Cardiac fibroblast (primary cell): Measurements from ENCODE around the gene CMTR1.

Experiments used
- DNase-seq, 2 donors: peaks; one replicate each; pipeline versions ENCODE4 v3.0.0 to v3.0.0-alpha.2; 2010; ENCODE audit warnings: low read depth in 2 of 2
- H3K4me3 ChIP-seq, 2 donors: replicated peaks in 1 of 2; 1 replicate in 1 of 2; 2 replicates in 1 of 2; pipeline ENCODE4 v1.5.1; 2011; ENCODE audit warnings: low read depth in 2 of 2, low read length in 2 of 2, mild to moderate bottlenecking in 2 of 2, moderate library complexity in 1 of 2
- TF ChIP-seq, protein P1 (sequence below): IDR thresholded peaks from one replicate; pipeline ENCODE4 v1.5.1; 2011; ENCODE audit warnings: low read depth, mild to moderate bottlenecking, low read length, inconsistent platforms

CMTR1 gene

DNA sequence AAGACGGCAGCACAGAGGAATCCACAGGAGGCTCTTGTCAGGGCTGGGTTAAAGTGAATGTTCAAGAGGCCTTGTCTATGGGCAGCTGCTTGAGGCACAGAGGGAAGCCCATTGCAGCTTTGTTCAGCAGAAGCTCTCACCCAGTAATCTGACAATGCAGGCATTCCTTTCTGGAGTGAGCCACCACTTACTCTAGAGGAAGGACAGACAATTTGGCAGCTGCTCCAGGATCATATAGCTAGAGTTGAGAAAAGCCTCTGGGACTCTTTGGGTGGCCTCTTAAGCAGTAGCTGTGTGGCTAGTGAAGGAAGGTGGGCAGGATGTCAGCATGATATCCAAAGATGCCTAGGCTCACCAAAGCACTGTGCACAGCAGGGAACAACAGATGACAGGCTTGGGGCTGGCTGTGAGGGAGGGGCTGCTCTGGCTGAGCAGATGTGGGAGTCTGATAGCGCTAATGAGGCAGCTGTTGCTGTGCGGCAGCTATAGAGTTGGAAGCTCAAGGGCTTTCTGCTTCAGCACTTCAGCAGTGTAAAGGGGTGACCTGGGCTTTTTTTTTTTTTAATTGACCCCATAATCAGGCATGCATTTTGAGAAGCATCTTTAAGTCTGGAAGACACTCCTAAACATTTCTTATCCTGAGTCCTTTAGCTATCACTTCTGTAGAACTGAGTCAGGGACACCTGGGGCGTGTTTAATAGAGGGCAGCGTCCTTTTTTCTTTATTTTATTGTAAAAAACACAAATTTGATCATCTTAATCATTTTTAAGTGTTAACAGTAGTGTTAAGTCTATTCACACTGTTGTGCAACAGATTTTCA, 27.2 kb downstream of the CMTR1 start:
- TF ChIP-seq, protein P1, sequence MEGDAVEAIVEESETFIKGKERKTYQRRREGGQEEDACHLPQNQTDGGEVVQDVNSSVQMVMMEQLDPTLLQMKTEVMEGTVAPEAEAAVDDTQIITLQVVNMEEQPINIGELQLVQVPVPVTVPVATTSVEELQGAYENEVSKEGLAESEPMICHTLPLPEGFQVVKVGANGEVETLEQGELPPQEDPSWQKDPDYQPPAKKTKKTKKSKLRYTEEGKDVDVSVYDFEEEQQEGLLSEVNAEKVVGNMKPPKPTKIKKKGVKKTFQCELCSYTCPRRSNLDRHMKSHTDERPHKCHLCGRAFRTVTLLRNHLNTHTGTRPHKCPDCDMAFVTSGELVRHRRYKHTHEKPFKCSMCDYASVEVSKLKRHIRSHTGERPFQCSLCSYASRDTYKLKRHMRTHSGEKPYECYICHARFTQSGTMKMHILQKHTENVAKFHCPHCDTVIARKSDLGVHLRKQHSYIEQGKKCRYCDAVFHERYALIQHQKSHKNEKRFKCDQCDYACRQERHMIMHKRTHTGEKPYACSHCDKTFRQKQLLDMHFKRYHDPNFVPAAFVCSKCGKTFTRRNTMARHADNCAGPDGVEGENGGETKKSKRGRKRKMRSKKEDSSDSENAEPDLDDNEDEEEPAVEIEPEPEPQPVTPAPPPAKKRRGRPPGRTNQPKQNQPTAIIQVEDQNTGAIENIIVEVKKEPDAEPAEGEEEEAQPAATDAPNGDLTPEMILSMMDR, result no peak
- DNase-seq, result peak in 1 of 2 donors; percentile 16
- no peak overlapping the region for H3K4me3 ChIP-seq

DNA sequence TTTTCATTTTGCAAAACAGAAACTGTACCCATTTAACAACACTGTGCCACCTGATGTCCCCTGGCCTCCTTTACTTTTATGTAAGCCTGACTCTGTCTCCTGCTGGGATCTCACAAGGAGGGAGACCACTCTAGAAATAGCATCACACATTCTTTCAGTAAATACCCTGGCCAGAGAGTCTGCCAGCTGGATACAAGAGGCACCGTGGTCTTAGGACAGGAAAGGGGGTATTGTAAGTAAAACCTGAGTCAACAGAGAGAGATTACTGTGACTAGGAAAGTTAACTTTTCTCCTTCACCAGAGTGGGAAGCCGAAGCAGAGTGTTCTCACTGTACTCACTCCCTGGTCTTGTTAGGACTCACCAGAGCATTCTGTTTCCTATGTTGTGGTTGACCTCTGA, 27.8 kb downstream of the CMTR1 start:
- TF ChIP-seq, protein P1, result no peak
- no peak overlapping the region for H3K4me3 ChIP-seq
- no peak for DNase-seq

DNA sequence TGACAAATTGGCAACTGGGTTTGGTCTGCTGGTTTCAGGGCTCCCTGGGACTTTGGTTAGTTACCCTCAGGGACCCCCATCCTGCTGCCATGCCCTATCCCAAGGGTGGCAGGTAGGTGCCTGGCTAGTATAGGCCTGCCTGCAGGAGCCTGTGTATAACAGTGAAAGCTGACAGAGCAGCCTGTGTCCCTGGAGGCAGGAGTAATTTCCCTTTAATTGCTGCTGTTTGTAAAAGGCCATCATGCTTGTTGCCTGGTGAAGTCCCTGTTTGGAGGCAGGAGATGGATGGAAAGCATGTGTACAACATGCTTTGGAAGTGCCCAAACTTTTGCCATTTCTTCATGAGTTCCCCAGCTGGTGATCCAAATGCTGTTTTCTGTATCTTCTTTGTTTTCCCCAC, 30.1 kb downstream of the CMTR1 start:
- DNase-seq, result no peak
- H3K4me3 ChIP-seq, result no peak overlapping the region
- TF ChIP-seq, protein P1, result no peak

DNA sequence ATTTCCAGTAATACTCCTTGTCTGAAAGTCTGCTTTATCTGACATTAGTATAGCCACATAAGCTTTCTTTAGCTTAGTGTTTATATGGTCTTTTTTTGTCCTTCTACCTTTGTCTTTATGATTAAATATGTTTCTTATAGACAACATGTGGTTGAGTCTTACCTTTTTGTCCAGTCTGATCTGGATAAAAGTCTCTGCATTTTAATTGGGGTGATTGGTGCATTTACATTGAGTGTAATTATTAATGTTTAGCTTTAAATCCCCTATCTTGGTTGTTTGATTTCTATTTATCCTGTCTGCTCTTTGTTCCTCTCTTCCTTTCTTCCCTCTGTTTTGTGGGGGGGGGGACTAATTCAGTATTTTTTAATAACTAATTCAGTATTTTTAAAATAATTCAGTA, 34.7 kb downstream of the CMTR1 start:
- TF ChIP-seq, protein P1, result no peak
- no peak overlapping the region for H3K4me3 ChIP-seq
- DNase-seq, result no peak

DNA sequence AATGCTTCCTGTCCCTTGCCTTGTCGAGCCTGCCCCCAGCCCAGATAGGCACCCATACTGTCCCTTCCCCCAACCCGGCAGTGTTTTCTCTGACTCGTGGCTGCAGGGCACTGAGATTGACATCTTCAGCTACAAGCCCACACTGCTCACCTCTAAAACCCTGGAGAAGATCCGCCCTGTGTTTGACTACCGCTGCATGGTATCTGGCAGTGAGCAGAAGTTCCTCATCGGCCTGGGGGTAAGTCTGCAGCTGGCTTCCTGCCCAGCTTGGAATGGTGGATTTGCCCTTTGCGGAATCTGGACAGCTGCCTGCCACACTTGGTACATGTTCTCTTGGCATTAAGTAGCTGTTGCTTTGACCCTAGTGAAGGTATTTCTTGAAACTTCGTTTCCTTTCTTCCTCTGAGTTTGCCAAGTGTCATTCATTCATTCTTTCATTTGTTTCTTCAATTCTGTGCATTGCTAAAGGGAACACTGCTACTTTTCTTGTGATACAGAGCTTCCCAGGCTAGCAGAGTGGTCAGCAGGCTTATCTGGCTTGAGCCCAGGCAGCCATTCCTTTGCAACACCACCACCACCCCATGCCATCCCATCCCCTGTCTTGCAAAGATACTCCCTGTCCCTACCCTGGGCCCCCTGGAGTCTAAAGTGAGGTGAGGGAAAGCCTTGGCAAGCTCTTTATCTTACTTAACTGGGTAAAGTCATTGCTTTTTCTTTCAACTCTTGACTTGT, 40.5 kb downstream of the CMTR1 start:
- H3K4me3 ChIP-seq, result no peak overlapping the region
- TF ChIP-seq, protein P1, result no peak
- DNase-seq, result peak in 1 of 2 donors; percentile 81

DNA sequence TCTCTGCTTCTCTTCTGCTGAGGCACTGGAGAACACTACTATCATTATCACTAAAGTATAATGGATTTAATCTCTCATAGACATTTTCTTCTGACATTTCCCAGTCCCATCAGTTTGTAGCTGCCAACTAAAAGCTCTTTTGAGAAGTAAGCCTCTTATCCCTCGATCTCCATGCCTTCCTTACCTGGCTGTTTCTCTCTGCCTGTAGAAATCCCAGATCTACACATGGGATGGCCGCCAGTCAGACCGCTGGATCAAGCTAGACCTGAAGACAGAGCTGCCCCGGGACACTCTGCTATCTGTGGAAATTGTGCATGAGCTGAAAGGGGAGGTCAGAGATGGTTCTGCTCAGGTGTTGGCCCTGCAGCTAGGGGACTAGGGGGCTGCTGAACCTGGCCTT, 41.3 kb downstream of the CMTR1 start:
- H3K4me3 ChIP-seq, result no peak overlapping the region
- TF ChIP-seq, protein P1, result no peak
- DNase-seq, result no peak
